HL-60 (cell line): ENCODE data around the gene BIRC6.

Experiments used
- DNase-seq, 2 experiments: peaks; one replicate each; pipeline ENCODE4 v3.0.0-alpha.2; 2010 to 2020; ENCODE audit warnings: low read depth in 1 of 2, low spot score in 1 of 2
- H3K27ac ChIP-seq: fragments of 250-450 bp; sonication (Bioruptor Pico); replicated peaks from 2 replicates; pipeline ENCODE4 v1.5.1; 2020; ENCODE audit warnings: mild to moderate bottlenecking, moderate library complexity
- H3K27me3 ChIP-seq: fragments of 250-450 bp; sonication (Bioruptor Pico); 2 replicates; pipeline ENCODE4 v1.5.1; 2021; ENCODE audit warnings: mild to moderate bottlenecking, moderate library complexity; ENCODE audit not compliant: insufficient read depth, poor library complexity, severe bottlenecking
- H3K4me3 ChIP-seq: replicated peaks from 2 replicates; pipeline ENCODE4 v1.5.1; 2011; ENCODE audit warnings: mild to moderate bottlenecking, control low read depth, low read length; ENCODE audit not compliant: insufficient read depth
- GABPA ChIP-seq: IDR thresholded peaks from 2 replicates; pipeline ENCODE4 v1.6.1; 2012; ENCODE audit warnings: low read depth
- POLR2AphosphoS5 ChIP-seq: IDR thresholded peaks from 2 replicates; pipeline ENCODE4 v1.6.1; 2012; ENCODE audit warnings: low read depth
- SPI1 ChIP-seq: IDR thresholded peaks from 2 replicates; pipeline ENCODE4 v1.6.1; 2012; ENCODE audit warnings: low read depth, mild to moderate bottlenecking, borderline replicate concordance
- TF ChIP-seq, protein P1 (sequence below): IDR thresholded peaks from 2 replicates; pipeline ENCODE4 v1.6.1; 2012; ENCODE audit warnings: low read depth; ENCODE audit not compliant: insufficient replicate concordance
- TF ChIP-seq, protein P2 (sequence below): IDR thresholded peaks from one replicate; pipeline ENCODE4 v1.5.1; 2011; ENCODE audit warnings: low read length, control low read depth, inconsistent platforms; ENCODE audit not compliant: insufficient read depth

BIRC6 gene

DNA sequence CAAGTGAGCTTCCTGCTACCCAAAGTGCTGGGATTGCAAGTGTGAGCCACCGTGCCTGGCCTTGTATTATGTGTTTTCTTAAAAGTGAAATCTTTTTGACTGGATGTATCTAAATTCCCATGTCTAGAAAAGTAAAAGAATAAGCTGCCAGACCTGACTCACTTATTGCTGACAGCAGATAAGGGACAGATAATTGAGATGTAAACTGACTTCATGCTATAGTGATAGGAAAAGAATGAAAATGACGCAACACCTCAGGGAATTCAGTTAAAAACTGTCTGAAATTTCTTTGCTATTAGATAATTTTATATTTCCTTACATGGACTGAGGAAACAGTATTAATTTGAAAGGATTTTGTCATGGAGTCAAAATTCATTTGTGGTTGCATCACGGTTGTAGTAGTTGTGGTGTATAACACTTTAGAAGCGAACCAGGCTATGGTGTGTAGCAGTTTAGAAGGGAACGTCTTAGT lies 290.4 kb downstream of the BIRC6 start:
- no peak for DNase-seq
- Histone ChIP-seq H3K4me3 (no peak overlapping the region), H3K27ac (no peak overlapping the region), H3K27me3 (no peaks in the 10 kb centered on the region)
- TF ChIP-seq, protein P1, sequence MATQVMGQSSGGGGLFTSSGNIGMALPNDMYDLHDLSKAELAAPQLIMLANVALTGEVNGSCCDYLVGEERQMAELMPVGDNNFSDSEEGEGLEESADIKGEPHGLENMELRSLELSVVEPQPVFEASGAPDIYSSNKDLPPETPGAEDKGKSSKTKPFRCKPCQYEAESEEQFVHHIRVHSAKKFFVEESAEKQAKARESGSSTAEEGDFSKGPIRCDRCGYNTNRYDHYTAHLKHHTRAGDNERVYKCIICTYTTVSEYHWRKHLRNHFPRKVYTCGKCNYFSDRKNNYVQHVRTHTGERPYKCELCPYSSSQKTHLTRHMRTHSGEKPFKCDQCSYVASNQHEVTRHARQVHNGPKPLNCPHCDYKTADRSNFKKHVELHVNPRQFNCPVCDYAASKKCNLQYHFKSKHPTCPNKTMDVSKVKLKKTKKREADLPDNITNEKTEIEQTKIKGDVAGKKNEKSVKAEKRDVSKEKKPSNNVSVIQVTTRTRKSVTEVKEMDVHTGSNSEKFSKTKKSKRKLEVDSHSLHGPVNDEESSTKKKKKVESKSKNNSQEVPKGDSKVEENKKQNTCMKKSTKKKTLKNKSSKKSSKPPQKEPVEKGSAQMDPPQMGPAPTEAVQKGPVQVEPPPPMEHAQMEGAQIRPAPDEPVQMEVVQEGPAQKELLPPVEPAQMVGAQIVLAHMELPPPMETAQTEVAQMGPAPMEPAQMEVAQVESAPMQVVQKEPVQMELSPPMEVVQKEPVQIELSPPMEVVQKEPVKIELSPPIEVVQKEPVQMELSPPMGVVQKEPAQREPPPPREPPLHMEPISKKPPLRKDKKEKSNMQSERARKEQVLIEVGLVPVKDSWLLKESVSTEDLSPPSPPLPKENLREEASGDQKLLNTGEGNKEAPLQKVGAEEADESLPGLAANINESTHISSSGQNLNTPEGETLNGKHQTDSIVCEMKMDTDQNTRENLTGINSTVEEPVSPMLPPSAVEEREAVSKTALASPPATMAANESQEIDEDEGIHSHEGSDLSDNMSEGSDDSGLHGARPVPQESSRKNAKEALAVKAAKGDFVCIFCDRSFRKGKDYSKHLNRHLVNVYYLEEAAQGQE, result no peak
- TF ChIP-seq GABPA (no peak), POLR2AphosphoS5 (no peak), SPI1 (no peak)
- TF ChIP-seq, protein P2, sequence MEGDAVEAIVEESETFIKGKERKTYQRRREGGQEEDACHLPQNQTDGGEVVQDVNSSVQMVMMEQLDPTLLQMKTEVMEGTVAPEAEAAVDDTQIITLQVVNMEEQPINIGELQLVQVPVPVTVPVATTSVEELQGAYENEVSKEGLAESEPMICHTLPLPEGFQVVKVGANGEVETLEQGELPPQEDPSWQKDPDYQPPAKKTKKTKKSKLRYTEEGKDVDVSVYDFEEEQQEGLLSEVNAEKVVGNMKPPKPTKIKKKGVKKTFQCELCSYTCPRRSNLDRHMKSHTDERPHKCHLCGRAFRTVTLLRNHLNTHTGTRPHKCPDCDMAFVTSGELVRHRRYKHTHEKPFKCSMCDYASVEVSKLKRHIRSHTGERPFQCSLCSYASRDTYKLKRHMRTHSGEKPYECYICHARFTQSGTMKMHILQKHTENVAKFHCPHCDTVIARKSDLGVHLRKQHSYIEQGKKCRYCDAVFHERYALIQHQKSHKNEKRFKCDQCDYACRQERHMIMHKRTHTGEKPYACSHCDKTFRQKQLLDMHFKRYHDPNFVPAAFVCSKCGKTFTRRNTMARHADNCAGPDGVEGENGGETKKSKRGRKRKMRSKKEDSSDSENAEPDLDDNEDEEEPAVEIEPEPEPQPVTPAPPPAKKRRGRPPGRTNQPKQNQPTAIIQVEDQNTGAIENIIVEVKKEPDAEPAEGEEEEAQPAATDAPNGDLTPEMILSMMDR, result no peak

DNA sequence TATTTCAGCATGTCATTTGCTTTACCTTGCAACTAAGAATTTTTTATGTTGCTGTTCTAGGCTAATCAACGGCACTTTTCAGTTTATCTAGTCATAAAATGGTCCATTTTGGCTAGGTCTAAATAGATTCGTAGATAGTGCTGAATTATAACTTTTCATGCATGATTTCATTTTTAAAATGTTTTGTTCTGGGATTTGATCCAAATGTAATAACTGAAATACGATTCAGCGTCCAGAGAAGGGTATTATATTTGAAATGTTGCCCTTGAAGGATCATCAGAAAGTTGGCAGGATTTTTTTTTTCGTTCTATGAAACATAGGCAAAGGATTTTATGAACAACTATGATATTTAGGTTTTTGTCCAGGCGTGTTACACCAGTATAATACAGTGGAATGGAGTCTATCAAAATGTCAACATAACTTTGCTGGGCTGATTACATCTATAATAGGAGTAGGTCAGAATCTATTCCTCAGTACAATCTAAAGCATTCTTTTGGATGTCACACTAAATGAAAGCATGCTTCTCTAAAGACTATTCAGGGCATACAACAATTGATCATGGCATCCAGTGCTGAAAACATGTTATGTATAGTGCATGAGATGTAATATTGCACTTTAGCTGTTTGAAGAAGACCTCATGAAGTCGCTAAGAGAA lies 295.9 kb downstream of the BIRC6 start:
- Histone ChIP-seq H3K4me3 (no peak overlapping the region), H3K27ac (no peak overlapping the region), H3K27me3 (no peaks in the 10 kb centered on the region)
- TF ChIP-seq POLR2AphosphoS5 (no peak), GABPA (no peak), SPI1 (no peak)
- TF ChIP-seq, protein P1, result no peak
- TF ChIP-seq, protein P2, result no peak
- no peak for DNase-seq

DNA sequence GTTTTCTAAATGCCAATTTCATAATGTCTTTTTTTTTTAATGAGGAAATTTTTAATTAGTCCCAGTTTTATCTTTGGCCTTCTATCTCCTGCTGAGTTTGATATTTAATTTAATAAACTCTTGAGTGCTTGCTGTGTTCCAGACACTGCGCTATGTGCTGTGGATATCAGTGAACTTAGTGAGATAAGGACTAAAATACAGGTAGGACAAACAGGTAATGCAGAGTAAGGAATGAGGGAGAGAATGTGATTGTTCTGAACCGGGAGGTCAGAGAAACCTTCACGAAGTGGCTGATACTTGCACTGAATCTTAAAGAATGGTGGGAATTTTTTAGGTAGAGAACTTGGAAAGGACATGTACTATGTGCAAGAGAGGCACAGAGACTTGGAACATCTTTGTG lies 299.2 kb downstream of the BIRC6 start:
- no peak overlapping the region for H3K27ac ChIP-seq
- H3K27me3 ChIP-seq, result no peaks in the 10 kb centered on the region
- no peak for DNase-seq
- no peak for TF ChIP-seq GABPA
- TF ChIP-seq, protein P1, result no peak
- H3K4me3 ChIP-seq, result no peak overlapping the region
